A549 (cell line): ENCODE results near the gene TMEM129. TPM values are rescaled to one million over a fixed set of nuclear protein-coding genes. Genes with fewer than 3 reads are reported as not detected.
A peak's percentile ranks its signal among the peaks of the same experiment; 100 is the strongest.

Experiments used
- ATAC-seq, 2 experiments: fragments of 200-7000 bp in 1 of 2; fragments of >200 bp in 1 of 2; cut with Nextera tagmentation in 1 of 2; cut with Tn5 transposase in 1 of 2; 3 replicates each; pipeline versions ENCODE4 v1.8.0 to v1.9.1; 2018 to 2020; ENCODE audit warnings: mild to moderate bottlenecking in 1 of 2, moderate library complexity in 1 of 2
- CTCF ChIA-PET: fragments of 300-600 bp; sonication (Branson Sonifier 250); formaldehyde crosslinking; extraction: SDS; loops from one replicate; lab custom pipeline; 2021; ENCODE audit warnings: antibody characterized with exemption, inconsistent platforms; lab: Yijun Ruan, JAX
- POLR2A ChIA-PET: fragments of 350-600 bp; formaldehyde crosslinking; extraction: SDS; loops from one replicate; lab custom pipeline; 2021; ENCODE audit warnings: antibody characterized with exemption, inconsistent platforms; lab: Yijun Ruan, JAX
- DNase-seq, 2 experiments: peaks; one replicate each; pipeline versions ENCODE4 v3.0.0 to v3.0.0-alpha.2; 2011 to 2016; ENCODE audit warnings: low read depth in 1 of 2, low spot score in 1 of 2
- FAIRE-seq: peaks from 2 replicates; lab custom pipeline; 2011; peaks lifted over from hg19 to GRCh38; lab: Jason Lieb, UNC
- H3K27ac ChIP-seq, 2 experiments: fragments of >200 bp; sonication (Bioruptor Twin); formaldehyde crosslinking; 3 replicates each; pipeline ENCODE4 v1.5.1; 2016 to 2017
- H3K4me1 ChIP-seq: fragments of >200 bp; sonication (Bioruptor Twin); formaldehyde crosslinking; 3 replicates; pipeline ENCODE4 v1.6.1; 2016
- H3K4me2 ChIP-seq: fragments of >200 bp; sonication (Bioruptor Twin); formaldehyde crosslinking; 3 replicates; pipeline ENCODE4 v1.6.1; 2016
- H3K4me3 ChIP-seq: fragments of >200 bp; sonication (Bioruptor Twin); formaldehyde crosslinking; 3 replicates; pipeline ENCODE4 v1.5.1; 2016
- H3K9me3 ChIP-seq: fragments of >200 bp; sonication (Bioruptor Twin); formaldehyde crosslinking; 3 replicates; pipeline ENCODE4 v1.6.1; 2016
- BHLHE40 ChIP-seq: IDR thresholded peaks from 2 replicates; pipeline ENCODE4 v1.6.1; 2012; ENCODE audit warnings: low read depth, low read length, inconsistent platforms
- CTCF ChIP-seq: fragments of >200 bp; sonication (Bioruptor Twin); formaldehyde crosslinking; IDR thresholded peaks from 3 replicates; pipeline ENCODE4 v1.5.1; 2016
- EP300 ChIP-seq, 2 experiments: fragments of >200 bp; sonication (Bioruptor Twin); formaldehyde crosslinking; IDR thresholded peaks; 2 replicates in 1 of 2; 3 replicates in 1 of 2; pipeline ENCODE4 v1.6.1; 2016 to 2017
- GATA3 ChIP-seq: IDR thresholded peaks from 2 replicates; pipeline ENCODE4 v1.6.1; 2012; ENCODE audit warnings: borderline replicate concordance
- HMGXB4 ChIP-seq: fragments of 250-450 bp; sonication (Bioruptor Pico); IDR thresholded peaks from 2 replicates; pipeline ENCODE4 v1.5.0; 2021; ENCODE audit warnings: mild to moderate bottlenecking, moderate library complexity, borderline replicate concordance
- HOXB13 ChIP-seq: fragments of 250-450 bp; sonication (Bioruptor Pico); IDR thresholded peaks from 2 replicates; pipeline ENCODE4 v1.5.0; 2020; ENCODE audit warnings: low read depth, mild to moderate bottlenecking, moderate library complexity
- HOXB5 ChIP-seq: fragments of 250-450 bp; sonication (Bioruptor Pico); IDR thresholded peaks from 2 replicates; pipeline ENCODE4 v1.5.0; 2020; ENCODE audit warnings: mild to moderate bottlenecking, moderate library complexity
- NR3C1 ChIP-seq: fragments of >200 bp; sonication (Bioruptor Twin); formaldehyde crosslinking; IDR thresholded peaks from 3 replicates; pipeline ENCODE4 v1.6.1; 2017
- PBX3 ChIP-seq: IDR thresholded peaks from 2 replicates; pipeline ENCODE4 v1.6.1; 2012
- POLR2AphosphoS2 ChIP-seq: conservative IDR thresholded peaks from 2 replicates; pipeline ENCODE4 v1.6.1; 2012; ENCODE audit warnings: low read length, improper control_type of control experiment, inconsistent platforms
- RAD21 ChIP-seq, 2 experiments: fragments of >200 bp in 1 of 2; sonication (Bioruptor Twin) in 1 of 2; formaldehyde crosslinking in 1 of 2; IDR thresholded peaks in 1 of 2; conservative IDR thresholded peaks in 1 of 2; 2 replicates in 1 of 2; 3 replicates in 1 of 2; pipeline ENCODE4 v1.6.1; 2012 to 2018; ENCODE audit warnings: inconsistent platforms in 1 of 2
- RFX5 ChIP-seq: fragments of 450-650 bp; IDR thresholded peaks from 2 replicates; pipeline ENCODE4 v1.7.1; 2014; ENCODE audit warnings: antibody characterized with exemption, mild to moderate bottlenecking, moderate library complexity
- ZSCAN20 ChIP-seq: fragments of 250-450 bp; sonication (Bioruptor Pico); IDR thresholded peaks from 2 replicates; pipeline ENCODE4 v1.8.0; 2022; ENCODE audit warnings: mild to moderate bottlenecking, moderate library complexity
- WGBS: methylation state at CpG from one replicate; pipeline ENCODE4 v1.1.6; 2017; ENCODE audit errors: missing lambda C conversion rate; 5-methylcytosine and 5-hydroxymethylcytosine counted together
- polyA plus RNA-seq, 4 experiments: library from polyadenylated mRNA; depleted of rRNA in 3 of 4; stranded (reverse); fragments of >200 nt; fragmentation: RNase III in 1 of 4; extraction: RNeasy Plus Mini Kit Qiagen cat#74134 plus additional on column Dnase treatment in 1 of 4; gene quantifications; 2 replicates in 3 of 4; 3 replicates in 1 of 4; pipeline ENCODE4 v1.2.3, GENCODE V29; 2011 to 2017

TMEM129 gene
- polyA plus RNA-seq, 2 of the 4 experiments (the other 2 are of a cell fraction) = 12.7 to 20.4 TPM

- POLR2A ChIA-PET = interaction anchor here (1.8 kb wide), 1 partner anchor 10 kb away, joined by 20 read pairs; the partner anchor contains the start of gene SLBP
Measured at GRCh38 chr4:1722551-1723118, 1.5 kb upstream of the TMEM129 start.

GRCh38 chr4:1721666-1722550 is 785 bp upstream of the TMEM129 start:
- Histone ChIP-seq H3K4me1 (peaks cover 30% of the 10 kb centered on the region), H3K4me2 (peak overlapping the region; percentile 89), H3K9me3 (no peaks in the 10 kb centered on the region), H3K4me3 (peak overlapping the region; percentile 89), H3K27ac (peak overlapping the region; percentile 83 to 99)
- FAIRE-seq (no peak), DNase-seq (no peak), ATAC-seq (peak; percentile 1 to 23; a peak in 3 of 6 replicates)
- CTCF ChIA-PET = interaction anchor here (0.8 to 2.7 kb wide), 6 partner anchors 8 to 48 kb away, joined by 3 to 14 read pairs (median 5); no protein-coding TSS in a partner anchor
- POLR2A ChIA-PET = interaction anchor here (0.6 to 1.8 kb wide), 2 partner anchors 9 to 13 kb away, joined by 4 to 20 read pairs; partner anchors contain the start of gene SLBP
- TF ChIP-seq POLR2AphosphoS2 (no peak), HMGXB4 (CRISPR knock-in tag) (no peak)
- 0% methylated on average over 13 of the region's 61 CpGs for WGBS

More at GRCh38 chr4:1722551-1723118, 1.5 kb upstream of the TMEM129 start:
- no peak for TF ChIP-seq PBX3
- TF ChIP-seq GATA3 = no peak
- TF ChIP-seq NR3C1 = no peak
- no peak for TF ChIP-seq RAD21 (conservative IDR thresholded peaks at IDR 0.05 in 1 of 2, IDR thresholded peaks at IDR 0.05 in 1 of 2)
- TF ChIP-seq BHLHE40 = no peak
- no peak for TF ChIP-seq ZSCAN20 (CRISPR knock-in tag)
- TF ChIP-seq HOXB13 = no peak
- TF ChIP-seq EP300 (IDR thresholded peaks at IDR 0.05) = no peak
- TF ChIP-seq CTCF = no peak
- no peak for TF ChIP-seq RFX5
- no peak for TF ChIP-seq HOXB5 (CRISPR knock-in tag)
- WGBS = 25% methylated on average over 16 of the region's 18 CpGs
- Histone ChIP-seq H3K4me3 (peak overlapping the region; percentile 89), H3K4me2 (peak overlapping the region; percentile 89), H3K9me3 (no peaks in the 10 kb centered on the region), H3K27ac (peak overlapping the region; percentile 83 to 99; a peak in 5 of 6 replicates), H3K4me1 (peaks cover 37% of the 10 kb centered on the region)
- DNase-seq (no peak), ATAC-seq (0 out of 6 replicates have a peak, but pooled peaks of 1 of the 2 experiments have one; percentile 5), FAIRE-seq (no peak)
- CTCF ChIA-PET = interaction anchor here (0.6 to 2.7 kb wide), 4 partner anchors 8 to 29 kb away, joined by 3 to 14 read pairs (median 5); no protein-coding TSS in a partner anchor
